GM19467 (cell line): ENCODE results near the gene PRSS37.
"Not testable (repeated sequence)": the region's sequence is repeated elsewhere in the genome, so short reads cannot be mapped to it uniquely, and the experiment has no call there.

Experiments
- ATAC-seq: cut with Tn5 transposase; IDR thresholded peaks from one replicate; pipeline ENCODE4 v1.9.1; 2021; ENCODE audit warnings: mild to moderate bottlenecking, moderate library complexity; ENCODE audit not compliant: unreplicated experiment

PRSS37 gene, protein sequence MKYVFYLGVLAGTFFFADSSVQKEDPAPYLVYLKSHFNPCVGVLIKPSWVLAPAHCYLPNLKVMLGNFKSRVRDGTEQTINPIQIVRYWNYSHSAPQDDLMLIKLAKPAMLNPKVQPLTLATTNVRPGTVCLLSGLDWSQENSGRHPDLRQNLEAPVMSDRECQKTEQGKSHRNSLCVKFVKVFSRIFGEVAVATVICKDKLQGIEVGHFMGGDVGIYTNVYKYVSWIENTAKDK

DNA sequence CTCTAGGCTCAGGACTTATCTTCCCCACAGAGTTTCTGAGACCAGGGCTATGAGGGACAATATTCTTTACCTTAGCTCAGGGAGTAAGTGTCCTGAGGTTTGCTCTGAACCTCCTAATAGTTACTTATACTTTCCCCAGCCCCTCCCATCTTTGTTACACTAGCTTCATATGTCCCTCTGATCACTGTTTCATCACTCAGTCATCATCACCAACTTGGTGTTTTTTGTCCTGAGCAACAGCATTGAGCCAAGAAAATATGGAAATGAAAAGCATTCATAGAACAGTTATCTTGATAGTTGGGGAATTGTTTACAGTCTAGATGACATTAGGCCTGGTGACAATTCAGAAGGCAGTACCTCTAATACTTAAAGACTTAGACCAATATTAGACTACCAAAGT lies at the start of gene PRSS37:
Gene PRSS37, minus strand, starts transcription at position 101 of the 400 bp plus-strand sequence. CDS start 436 bp downstream, outside the sequence.
- no peak for ATAC-seq

DNA sequence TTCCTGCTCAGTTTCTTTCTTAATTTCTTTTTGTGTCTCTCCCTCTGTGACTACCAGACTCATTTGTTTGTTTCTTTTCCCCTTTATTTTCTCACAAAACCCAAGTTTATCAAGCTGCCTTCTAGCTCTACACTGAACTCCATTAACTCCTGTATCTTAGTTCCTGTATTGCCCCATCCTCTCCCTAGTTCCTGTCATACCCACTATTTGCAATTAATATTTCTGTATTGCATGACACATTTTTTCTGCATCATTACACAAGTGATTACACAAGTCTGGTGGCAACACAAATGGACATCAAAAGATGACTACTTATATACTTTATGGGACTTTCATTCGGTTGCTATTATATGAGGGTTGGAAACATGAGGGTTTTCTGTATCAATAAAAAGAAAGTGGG lies 48.0 kb upstream of the PRSS37 start:
- ATAC-seq = no peak

DNA sequence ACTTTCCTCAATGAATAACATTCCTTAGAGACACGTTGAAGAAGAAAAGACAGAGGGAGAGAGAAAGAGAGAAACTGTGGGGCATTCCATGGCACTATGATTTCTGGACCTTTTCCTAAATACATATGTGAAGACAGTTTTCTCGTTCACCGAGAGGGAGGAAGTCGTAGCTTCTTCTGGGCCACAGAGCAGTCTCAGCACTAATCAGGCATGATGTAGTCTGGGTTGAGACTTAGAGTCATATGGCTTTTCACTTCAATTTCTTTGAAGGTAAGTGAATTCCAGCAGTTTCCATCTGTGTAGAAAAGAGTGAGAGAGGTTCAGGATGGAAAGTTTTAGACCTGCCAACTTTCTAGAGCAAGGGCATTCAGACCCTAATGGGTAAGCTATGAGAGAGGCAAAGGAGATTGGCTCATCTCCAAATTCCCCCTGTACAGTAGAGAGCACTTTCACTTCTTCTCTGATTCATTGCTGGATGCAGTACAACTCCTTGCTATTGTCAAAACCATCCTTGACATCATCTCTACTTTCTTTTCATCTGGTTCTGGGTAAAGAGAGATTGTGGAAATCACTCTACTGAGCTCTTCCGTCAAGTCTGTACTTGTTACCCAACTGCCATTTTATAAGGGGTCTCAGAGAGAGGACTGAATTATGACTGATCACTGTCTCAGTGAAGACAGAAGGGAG lies 43.4 kb upstream of the PRSS37 start:
- no peak for ATAC-seq

DNA sequence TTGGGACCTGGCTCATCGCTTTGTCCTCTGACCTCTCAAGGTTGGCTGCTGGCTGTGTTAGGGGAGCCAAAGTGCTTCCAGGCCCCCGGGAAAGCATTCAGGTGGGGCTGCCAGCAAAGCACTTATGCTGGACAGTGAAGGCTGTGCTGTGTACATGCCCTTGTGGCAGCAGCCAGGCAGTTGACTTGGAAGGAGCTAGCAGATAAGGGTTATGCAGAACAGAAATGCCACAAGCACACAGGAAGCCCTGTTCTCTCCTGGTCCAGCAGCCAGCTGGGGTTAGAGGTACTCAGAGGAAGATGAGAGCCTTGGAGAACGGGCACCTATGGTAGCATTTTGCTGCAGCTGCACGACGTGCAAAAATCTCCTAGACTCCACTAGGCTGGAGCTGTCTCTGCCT lies 39.7 kb upstream of the PRSS37 start:
- no peak for ATAC-seq

DNA sequence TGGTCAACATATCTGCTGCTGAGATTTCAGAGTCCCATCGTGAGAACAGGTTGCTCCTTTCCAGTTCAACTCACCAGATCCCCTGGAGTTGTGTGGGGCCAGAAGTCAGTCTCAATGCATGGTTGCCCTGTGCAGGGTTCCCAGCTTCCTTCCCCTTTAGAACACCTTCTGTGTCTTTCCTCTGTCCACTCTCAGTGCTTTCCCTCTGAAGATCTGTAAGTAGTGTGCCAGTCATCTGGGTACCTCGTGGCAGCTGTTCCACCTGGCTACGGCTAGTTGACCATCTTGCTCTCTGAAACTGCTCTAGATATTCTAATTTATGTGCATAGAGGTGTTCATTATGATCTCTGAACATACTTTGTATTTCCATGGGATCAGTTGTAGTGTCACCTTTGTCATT lies 36.1 kb upstream of the PRSS37 start:
- ATAC-seq = no peak

DNA sequence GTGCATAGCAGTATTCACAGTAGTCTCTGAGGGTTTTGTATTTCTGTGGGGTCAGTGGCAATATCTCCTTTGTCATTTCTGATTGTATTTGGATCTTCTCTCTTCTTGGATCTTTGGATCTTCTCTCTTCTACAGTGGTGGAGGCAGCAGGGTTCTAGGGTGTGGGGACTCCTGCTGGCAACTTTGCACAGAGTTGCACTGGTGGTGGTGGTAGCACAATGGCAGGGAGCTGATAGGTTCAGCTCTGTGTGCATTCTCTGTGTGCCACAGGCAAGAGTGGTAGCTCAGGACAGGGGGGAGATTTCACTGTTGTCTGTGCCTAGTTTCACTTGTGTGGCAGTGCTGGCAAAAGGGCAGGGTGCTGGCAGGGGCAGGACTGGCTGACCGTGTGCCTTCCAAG lies 35.1 kb upstream of the PRSS37 start:
- ATAC-seq = no peak

DNA sequence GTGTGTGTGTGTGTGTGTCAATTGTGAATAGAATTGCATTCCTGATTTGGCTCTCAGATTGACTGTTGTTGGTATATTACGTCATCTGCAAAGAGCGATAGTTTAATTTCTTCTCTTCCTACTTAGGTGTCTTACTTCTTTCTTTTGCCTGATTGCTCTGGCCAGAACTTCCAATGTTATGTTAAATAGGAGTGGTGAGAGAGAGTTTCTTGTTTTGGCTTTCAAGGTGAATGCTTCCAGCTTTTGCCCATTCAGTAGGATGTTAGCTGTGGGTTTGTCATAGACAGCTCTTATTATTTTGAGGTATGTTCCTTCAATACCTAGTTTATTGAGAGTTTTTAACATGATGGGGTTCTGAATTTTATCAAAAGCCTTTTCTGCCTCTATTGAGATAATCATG lies 34.2 kb upstream of the PRSS37 start:
- ATAC-seq = no peak

DNA sequence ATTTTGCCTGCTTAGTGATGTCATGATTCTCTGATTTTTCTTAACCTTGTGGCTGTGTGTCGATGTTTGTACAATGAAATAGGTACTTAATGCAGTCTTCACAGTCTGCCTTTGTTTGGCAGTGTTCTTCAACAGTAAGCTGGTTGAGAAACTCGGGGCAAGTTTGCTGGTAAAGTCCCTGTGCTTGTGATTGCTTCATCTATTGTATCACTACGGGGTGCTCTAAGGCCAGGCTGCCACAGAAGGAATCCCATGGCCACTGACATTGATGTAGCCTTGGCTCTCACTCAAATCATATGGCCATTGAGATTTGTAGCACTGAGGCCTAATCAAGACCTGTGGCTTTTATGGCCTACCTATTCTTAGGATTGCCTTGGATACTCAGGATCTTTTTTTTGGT lies 33.5 kb upstream of the PRSS37 start:
- no peak for ATAC-seq

DNA sequence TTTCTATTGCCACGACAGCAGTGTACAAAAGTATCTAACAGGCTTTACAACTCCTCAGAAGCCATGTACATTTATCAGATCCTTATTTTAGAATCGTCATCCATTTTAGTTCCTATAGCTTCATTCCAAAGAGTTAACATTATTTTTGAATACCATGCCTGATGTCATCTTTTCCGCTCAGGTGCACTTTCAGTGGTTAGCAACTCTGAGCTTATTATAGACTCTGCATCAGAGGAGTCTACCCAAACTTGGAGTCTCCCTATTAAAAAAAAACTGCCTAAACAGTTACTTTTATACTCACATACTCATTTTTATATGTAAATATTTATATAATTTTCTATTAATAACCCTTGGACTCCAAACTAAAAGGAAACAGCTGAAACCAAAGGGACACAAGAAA lies 31.6 kb upstream of the PRSS37 start:
- no peak for ATAC-seq

DNA sequence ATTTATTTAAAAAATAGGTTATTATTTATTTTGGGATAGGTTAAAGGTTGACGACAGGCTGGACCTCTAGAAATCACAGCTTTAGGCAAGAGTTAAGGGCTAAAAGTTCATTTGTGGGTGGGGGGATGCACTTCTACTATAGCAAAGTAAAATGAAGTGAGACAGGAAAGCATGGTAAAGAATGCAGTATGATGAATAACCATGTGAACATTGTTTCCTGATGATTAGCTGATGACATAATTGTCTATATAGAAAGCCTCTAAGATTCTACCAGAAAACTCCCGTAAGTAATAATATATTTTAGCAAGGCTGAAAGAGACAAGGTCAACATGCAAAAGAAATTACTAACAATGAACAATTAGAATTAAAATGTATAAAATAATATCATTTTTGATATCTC lies 25.7 kb upstream of the PRSS37 start:
- no peak for ATAC-seq

DNA sequence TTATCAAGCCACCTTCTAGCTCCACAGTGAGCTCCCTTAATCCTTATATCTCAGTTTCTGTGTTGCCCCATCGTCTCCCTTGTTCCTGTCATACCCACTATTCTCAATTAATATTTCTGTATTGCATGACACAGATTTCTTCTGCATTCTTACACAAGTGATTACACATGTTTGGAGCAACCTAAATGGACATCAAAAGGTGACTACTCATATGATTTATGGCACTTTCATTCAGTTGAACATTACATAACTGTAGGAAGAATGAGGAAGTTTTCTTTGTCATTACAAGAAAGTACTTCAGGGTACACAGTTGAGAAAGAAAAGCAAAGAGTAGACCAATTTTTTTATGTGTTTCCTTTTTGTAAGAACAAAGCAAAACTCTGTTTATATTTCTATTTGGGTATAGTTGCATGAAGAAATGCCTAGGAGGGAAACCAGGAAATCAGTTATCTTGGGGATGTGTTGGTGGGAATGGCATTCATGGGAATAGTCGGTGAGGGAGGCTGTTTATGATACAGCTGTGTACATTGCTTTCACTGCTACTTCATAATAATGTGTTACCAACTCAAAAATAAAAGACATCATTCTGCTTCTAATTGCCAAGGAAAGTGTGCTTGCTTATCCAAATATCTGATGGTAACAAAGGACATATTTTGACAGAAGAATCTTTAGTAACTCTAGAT lies 23.6 kb upstream of the PRSS37 start:
- ATAC-seq = no peak

DNA sequence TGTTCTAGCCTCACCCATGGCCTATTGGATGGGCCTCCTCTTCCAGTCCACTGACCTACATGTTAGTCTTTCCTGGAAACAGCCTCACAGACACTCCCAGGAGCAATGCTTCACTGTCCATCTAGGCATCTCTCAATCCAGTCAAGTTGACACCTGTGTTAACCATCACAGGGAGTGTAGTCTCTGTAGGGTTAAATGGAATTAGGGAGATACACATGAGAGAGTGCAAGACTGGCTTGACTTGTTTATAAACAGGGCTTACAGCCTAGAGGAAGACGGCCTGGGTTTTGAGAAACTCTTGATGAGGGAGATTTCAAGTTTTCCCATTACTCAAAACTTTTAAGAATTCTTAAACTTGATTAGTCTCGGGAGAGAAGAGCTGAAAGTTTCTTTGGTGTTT lies 18.9 kb upstream of the PRSS37 start:
- ATAC-seq = no peak

DNA sequence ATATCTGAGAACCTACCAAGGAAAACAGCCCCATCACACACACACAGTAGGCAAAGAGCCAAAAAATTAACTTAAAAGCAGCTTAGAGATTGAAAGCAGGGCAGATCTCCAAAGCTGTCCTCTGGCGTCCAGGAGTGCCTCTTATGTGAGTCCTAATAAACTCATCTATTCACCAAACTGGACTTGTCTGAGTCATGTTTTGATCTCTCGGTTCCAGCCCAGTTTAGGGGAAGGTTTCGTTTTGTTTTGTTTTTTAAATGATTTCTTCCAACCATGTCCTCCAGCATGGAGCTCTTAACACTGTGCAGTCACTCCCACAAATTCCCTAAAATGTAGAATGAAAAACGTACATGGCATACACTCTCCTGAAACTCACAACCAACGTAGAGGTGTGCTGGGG lies 6.7 kb upstream of the PRSS37 start:
- ATAC-seq = no peak

DNA sequence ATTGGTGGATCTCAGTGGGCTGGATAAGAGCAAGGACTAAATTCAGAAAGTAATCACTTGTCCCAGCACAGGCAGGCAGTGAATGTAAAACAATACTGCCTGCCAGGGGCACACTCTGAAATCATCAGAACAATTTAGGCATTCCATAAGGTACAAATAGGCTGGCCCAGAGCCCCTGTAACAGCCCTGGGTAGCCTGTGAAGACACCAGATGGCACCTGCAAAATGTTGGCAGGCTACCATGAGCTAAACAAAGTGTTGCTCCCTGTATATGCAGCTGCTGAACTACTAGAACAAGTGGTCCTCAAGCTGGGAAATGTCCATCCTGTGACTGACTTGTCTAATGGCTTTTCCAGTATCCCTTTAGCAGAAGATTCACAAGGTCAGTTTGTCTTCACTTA lies 3.0 kb upstream of the PRSS37 start:
- ATAC-seq = no peak

DNA sequence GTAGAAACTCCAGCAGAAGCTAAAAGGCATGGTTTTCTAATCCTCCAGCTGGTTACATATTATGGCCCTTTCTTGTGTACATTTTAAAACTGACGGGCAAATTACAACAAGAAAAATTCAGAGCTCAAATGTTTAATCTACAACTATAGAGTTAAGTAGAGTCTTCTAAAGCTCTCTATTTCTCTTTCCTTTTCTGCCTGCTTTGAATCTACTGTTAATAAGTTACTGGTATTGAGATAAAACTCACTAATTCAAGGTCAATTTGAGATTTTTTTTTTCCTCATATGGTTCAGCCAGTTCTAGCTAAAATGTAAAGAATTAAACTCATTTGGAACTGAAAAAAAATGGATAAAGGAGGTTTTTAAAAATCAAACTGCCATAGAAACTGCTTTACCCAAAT lies 1.6 kb upstream of the PRSS37 start:
- no peak for ATAC-seq

DNA sequence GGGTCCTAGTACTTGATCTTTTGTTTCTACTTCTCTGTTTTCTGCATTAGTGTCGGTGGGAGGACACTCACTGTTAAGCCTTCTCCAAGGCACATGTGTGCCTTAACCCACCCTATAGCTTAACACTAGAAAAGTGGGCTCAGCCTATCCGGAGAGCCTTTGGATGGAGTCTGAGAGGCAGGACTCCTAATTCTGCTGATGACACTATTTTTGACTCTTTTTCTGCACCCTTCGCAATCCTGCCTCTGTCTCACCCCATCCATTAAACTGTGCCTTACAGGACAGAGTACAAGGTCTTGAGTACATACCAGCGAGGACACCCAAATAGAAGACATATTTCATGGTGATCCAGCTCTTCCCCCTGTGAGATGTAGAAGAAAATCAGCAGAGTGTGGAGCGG lies 577 bp downstream of the PRSS37 start:
- no peak for ATAC-seq

DNA sequence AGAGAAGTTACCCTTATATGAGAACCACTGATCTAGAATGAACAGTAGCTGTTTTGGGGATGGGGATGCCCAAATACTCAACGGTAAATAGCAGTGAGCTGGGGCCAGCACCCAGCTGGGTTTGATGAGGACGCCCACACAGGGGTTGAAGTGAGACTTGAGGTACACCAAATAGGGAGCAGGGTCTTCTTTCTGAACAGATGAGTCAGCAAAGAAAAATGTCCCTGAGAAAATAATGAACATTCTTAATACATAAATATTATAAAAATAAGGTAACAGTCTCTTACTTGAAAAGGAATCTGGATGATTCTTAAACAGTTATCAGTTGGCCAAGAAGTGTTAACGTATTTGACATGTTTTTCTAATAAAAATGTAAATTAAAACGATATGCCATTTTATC lies 2.0 kb downstream of the PRSS37 start:
- no peak for ATAC-seq

DNA sequence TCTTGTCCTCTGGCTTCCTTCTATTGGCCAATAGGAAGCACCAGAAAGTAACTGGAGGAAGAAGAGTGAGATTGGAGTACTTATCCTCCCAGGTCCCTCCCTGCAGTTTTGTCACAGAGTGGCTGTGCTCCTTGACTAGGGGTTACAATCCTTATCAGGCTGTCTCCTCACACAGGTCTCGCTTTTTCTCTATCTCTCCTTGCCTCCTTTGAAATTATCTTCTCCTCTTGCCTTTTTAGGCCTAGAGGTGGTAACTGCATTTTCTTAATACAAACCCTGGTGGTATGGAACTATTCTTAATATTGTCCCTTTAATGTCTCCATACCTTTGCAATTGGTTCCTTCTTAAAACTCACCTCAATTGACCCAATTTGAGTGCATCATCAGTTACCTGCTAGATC lies 2.7 kb downstream of the PRSS37 start:
- no peak for ATAC-seq

DNA sequence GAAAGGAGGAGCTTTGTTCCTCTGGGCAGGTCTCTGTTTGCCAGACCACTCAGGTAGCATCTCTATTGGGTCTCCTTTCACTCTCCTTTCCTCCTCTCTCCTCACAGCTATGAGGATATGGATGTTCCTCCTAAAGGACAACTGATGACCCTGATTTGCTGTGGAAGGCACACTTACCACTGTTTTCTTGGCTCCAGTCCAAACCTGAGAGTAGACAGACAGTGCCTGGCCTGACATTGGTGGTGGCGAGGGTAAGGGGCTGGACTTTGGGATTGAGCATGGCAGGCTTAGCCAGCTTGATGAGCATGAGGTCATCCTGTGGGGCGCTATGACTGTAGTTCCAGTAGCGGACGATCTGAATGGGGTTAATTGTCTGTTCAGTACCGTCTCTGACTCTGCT lies 3.6 kb downstream of the PRSS37 start:
- no peak for ATAC-seq

DNA sequence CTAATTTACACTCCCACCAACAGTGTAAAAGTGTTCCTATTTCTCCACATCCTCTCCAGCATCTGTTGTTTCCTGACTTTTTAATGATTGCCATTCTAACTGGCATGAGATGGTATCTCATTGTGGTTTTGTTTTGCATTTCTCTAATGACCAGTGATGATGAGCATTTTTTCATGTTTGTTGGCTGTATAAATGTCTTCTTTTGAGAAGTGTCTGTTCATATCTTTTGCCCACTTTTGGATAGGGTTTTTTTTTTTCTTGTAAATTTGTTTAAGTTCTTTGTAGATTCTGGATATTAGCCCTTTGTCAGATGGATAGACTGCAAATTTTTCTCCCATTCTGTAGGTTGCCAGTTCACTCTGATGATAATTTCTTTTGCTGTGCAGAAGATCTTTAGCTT lies 18.9 kb downstream of the PRSS37 start:
- ATAC-seq = not testable (repeated sequence)

DNA sequence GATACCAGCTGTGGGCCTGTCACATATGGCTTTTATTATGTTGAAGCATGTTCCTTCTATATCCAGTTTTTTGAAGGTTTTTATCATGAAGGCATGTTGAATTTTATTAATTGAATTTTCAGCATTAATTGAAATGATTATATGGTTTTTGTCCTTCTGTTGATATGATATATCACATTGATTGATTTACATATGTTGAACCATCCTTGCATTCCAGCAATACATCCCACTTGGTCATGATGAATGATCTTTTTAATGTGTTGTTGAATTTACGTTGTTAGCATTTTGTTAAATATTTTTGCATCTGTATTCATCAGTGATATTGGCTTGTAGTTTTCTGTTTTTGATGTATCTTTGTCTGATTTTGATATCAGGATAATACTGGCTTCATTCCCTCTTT lies 21.2 kb downstream of the PRSS37 start:
- ATAC-seq = no peak

DNA sequence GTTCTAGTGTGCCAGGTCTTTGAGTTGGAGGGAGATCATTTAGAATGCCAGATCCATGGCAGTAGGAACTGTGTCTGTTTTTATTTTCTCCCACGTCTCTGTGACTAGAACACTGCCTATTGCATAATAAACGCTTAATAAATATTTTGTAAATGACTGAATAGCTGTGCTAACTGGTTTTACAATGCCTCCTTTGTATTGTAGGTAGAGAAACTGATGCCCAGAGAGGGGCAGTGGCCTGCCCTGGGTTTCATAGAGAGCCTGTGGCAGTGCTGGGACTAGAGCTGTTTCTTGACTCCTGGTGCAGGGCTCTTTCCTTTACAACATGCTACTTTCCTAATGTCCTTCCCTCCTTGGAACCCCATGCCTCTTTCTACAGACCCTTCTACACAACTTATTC lies 48.8 kb downstream of the PRSS37 start:
- ATAC-seq = no peak
